GM12878 (cell line): ENCODE measurements around the gene PHF2. TPM values are rescaled to one million over a fixed set of nuclear protein-coding genes. Genes with fewer than 3 reads are reported as not detected.

Experiments
- ATAC-seq: fragments of 200-7000 bp; cut with Tn5 transposase; 3 replicates; pipeline ENCODE4 v1.9.1; 2020; ENCODE audit warnings: mild to moderate bottlenecking, moderate library complexity
- BruUV-seq: library from RNA; stranded (reverse); fragments of 400-500 nt; replicated peaks from 2 replicates; lab custom pipeline; 2021; lab: Mats Ljungman, UMichigan
- CTCF ChIA-PET: fragments of 300-600 bp; sonication (Branson Sonifier 250); formaldehyde crosslinking; extraction: SDS; loops from one replicate; lab custom pipeline; 2021; ENCODE audit warnings: inconsistent platforms; lab: Yijun Ruan, JAX
- POLR2A ChIA-PET: fragments of 350-600 bp; formaldehyde crosslinking; extraction: SDS; loops from one replicate; lab custom pipeline; 2021; ENCODE audit warnings: inconsistent platforms; lab: Charles Lee
- RAD21 ChIA-PET: fragments of 300-600 bp; sonication (Branson Sonifier 250); formaldehyde crosslinking; loops from one replicate; lab custom pipeline; 2023; ENCODE audit warnings: antibody characterized with exemption; ENCODE audit not compliant: unreplicated experiment; lab: Charles Lee
- SMC1A ChIA-PET: fragments of 300-600 bp; sonication (Branson Sonifier 250); formaldehyde crosslinking; loops from one replicate; lab custom pipeline; 2023; ENCODE audit not compliant: unreplicated experiment, uncharacterized antibody; lab: Charles Lee
- DNase-seq: peaks from one replicate; pipeline ENCODE4 v3.0.0-alpha.2; 2011; ENCODE audit warnings: low read depth, low spot score
- FAIRE-seq: peaks from 3 replicates; lab custom pipeline; 2011; peaks lifted over from hg19 to GRCh38; lab: Jason Lieb, UNC
- H2AFZ ChIP-seq: 2 replicates; pipeline ENCODE4 v1.6.0; 2011; ENCODE audit warnings: low read depth, low read length, control low read depth; ENCODE audit not compliant: control insufficient read depth
- H3K27ac ChIP-seq: 2 replicates; pipeline ENCODE4 v1.5.1; 2011; ENCODE audit warnings: control low read depth; ENCODE audit not compliant: control insufficient read depth, insufficient read depth
- H3K27me3 ChIP-seq, 2 experiments: replicated peaks in 1 of 2; 2 replicates each; pipeline versions ENCODE4 v1.6.0 to v1.6.1; 2011; ENCODE audit warnings: low read length in 1 of 2; ENCODE audit not compliant: control insufficient read depth in 2 of 2, insufficient read depth in 2 of 2
- H3K36me3 ChIP-seq, 2 experiments: 2 replicates each; pipeline ENCODE4 v1.5.1; 2011; ENCODE audit warnings: low read length in 1 of 2; ENCODE audit not compliant: control insufficient read depth in 2 of 2, insufficient read depth in 2 of 2
- H3K4me1 ChIP-seq: 2 replicates; pipeline ENCODE4 v1.6.1; 2011; ENCODE audit warnings: mild to moderate bottlenecking, low read length, moderate library complexity, mixed read lengths; ENCODE audit not compliant: control insufficient read depth, insufficient read depth
- H3K4me2 ChIP-seq: 2 replicates; pipeline ENCODE4 v1.6.0; 2011; ENCODE audit warnings: control low read depth; ENCODE audit not compliant: control insufficient read depth, insufficient read depth
- H3K4me3 ChIP-seq: fragments of 200-600 bp; sonication (generic); 2 replicates; pipeline ENCODE4 v1.5.1; 2016
- H3K79me2 ChIP-seq: 2 replicates; pipeline ENCODE4 v1.6.0; 2011; ENCODE audit warnings: low read length; ENCODE audit not compliant: control insufficient read depth, insufficient read depth
- H3K9ac ChIP-seq: 2 replicates; pipeline ENCODE4 v1.8.0; 2011; ENCODE audit warnings: low read length, control low read depth, mixed read lengths; ENCODE audit not compliant: control insufficient read depth, insufficient read depth
- H3K9me3 ChIP-seq: replicated peaks from 3 replicates; pipeline ENCODE4 v1.5.1; 2011; ENCODE audit warnings: mild to moderate bottlenecking, low read length; ENCODE audit not compliant: control insufficient read depth, insufficient read depth
- H4K20me1 ChIP-seq: 2 replicates; pipeline ENCODE4 v1.6.0; 2011; ENCODE audit not compliant: control insufficient read depth, insufficient read depth
- EGR1 ChIP-seq, 2 experiments: IDR thresholded peaks; 1 replicate in 1 of 2; 2 replicates in 1 of 2; pipeline ENCODE4 v1.6.1; 2011 to 2012; ENCODE audit warnings: low read depth in 2 of 2, low read length in 2 of 2, borderline replicate concordance in 1 of 2, mild to moderate bottlenecking in 1 of 2, moderate library complexity in 1 of 2
- MTA2 ChIP-seq: fragments of 450-650 bp; IDR thresholded peaks from 2 replicates; pipeline ENCODE4 v1.6.1; 2016; ENCODE audit warnings: low read depth, mild to moderate bottlenecking, moderate library complexity
- RBBP5 ChIP-seq: fragments of 200-600 bp; sonication (generic); conservative IDR thresholded peaks from 2 replicates; pipeline ENCODE4 v1.6.1; 2016
- SP1 ChIP-seq: IDR thresholded peaks from one replicate; pipeline ENCODE4 v1.6.1; 2011; ENCODE audit warnings: low read depth, low read length
- SREBF2 ChIP-seq: IDR thresholded peaks from 2 replicates; pipeline ENCODE4 v1.6.1; 2012; ENCODE audit warnings: mild to moderate bottlenecking, low read length
- ZNF207 ChIP-seq: fragments of 450-650 bp; IDR thresholded peaks from 2 replicates; pipeline ENCODE4 v1.6.1; 2014; ENCODE audit warnings: antibody characterized with exemption, mild to moderate bottlenecking, borderline replicate concordance
- WGBS: methylation state at CpG from one replicate; pipeline ENCODE4 v1.1.6; 2016; ENCODE audit warnings: low lambda C conversion rate; ENCODE audit not compliant: insufficient replicate concordance, insufficient coverage; ENCODE audit errors: missing lambda C conversion rate; 5-methylcytosine and 5-hydroxymethylcytosine counted together
- in situ Hi-C: fragments of 300-500 bp; cut with MboI; formaldehyde crosslinking; loops from 9 replicates; pipeline ENCODE4 v1.14.3; 2018; ENCODE audit warnings: mixed read lengths
- intact Hi-C: fragments of 100-400 bp; cut with micrococcal nuclease; formaldehyde crosslinking; loops from one replicate; pipeline ENCODE4 v1.14.2; 2022; ENCODE audit not compliant: unreplicated experiment
- polyA plus RNA-seq, 11 experiments: library from polyadenylated mRNA; depleted of rRNA in 4 of 11; unstranded in 6 of 11; stranded (reverse) in 5 of 11; fragments of >200 nt; fragmentation: Nextera tagmentation in 4 of 11; fragmentation: Illumina TruSeq in 1 of 11; extraction: Ambion mirVana in 4 of 11; extraction: Trizol in 1 of 11; gene quantifications; 1 replicate in 1 of 11; 2 replicates in 10 of 11; pipeline versions ENCODE4 v1.2.1 to v1.2.3, GENCODE V29; 2011 to 2016; ENCODE audit warnings: inconsistent platforms in 2 of 11, missing spikeins in 2 of 11, low read depth in 1 of 11
- total RNA-seq, 4 experiments: library from RNA; depleted of rRNA in 3 of 4; stranded (reverse); fragments of >200 nt in 3 of 4; fragmentation: Illumina TruSeq in 1 of 4; extraction: Trizol in 1 of 4; gene quantifications; 2 replicates each; pipeline versions ENCODE4 v1.2.1 to v1.2.3, GENCODE V29; 2013 to 2021
- TF ChIP-seq, protein P1 (sequence below): IDR thresholded peaks from 2 replicates; pipeline ENCODE4 v1.6.1; 2011; ENCODE audit warnings: mild to moderate bottlenecking, low read depth, low read length, moderate library complexity; ENCODE audit not compliant: insufficient replicate concordance

PHF2 gene
- total and polyA plus RNA-seq, 10 of the 15 experiments (the other 5 are each of a cell fraction or from before 2014, with no cell fraction given) = 0.34 to 13.3 (median 5.5) TPM

- TF ChIP-seq EGR1 (IDR thresholded peaks at IDR 0.05; ENCODE audit: borderline replicate concordance in 1 of 2, low read depth in 2 of 2, low read length in 2 of 2) (no peak), RBBP5 (no peak)
- TF ChIP-seq, all 136 proteins: peak for 0
Measured at GRCh38 chr9:93655621-93656425, 79.4 kb downstream of the PHF2 start (continued).

DNA sequence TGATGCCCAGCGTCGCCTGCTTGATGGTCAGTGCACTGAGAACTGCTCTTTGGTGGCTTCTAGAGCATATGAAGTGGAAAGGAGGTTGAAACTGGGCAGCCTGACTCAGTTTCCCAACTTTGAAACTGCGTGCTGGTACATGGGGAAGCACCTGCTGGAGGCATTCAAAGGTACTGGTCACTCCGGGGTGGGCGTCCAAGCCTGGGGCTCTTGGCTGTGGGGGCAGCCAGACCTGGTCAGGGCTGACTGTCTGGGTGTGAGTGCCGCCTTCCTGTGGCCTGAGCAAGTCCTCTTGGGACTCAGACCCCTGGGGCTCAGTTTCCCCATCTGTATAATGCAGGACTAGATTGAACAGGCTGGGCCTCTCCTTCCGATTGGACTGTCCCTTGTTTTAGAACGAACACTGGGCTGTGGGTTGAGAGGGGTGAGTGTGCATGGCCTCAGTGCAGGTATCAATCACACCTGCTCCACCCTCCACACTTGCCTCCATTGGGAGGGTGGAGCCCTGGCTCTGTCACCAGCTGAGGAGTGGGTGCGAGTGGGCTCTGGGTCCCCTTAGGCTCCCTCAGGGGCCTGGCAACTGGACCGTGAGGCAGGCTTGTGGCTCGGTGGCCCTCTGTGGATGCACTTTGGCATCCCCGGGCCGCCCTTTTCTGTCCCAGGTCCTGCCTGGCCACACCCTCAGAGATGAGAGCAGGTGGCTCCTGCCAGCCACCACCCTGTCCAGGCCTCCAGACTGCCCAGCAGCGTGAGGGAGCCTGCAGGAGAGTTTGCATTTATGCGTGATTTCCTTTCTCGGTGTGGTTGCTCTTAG lies 80.2 kb downstream of the PHF2 start:
- in situ Hi-C loops (no loop called here), intact Hi-C loops (no loop called here)
- Histone ChIP-seq H3K4me3 (no peak overlapping the region), H4K20me1 (no peaks in the 10 kb centered on the region), H3K4me1 (no peaks in the 10 kb centered on the region), H3K79me2 (no peaks in the 10 kb centered on the region), H3K4me2 (no peak overlapping the region), H3K9ac (no peak overlapping the region), H3K27ac (no peak overlapping the region), H3K36me3 (peaks cover 2% of the 10 kb centered on the region in 2 experiments; a peak in 3 of 4 replicates), H2AFZ (no peak overlapping the region), H3K27me3 (no peaks in the 10 kb centered on the region)
- no TSS peak for BruUV-seq
- FAIRE-seq = no peak
- ChIA-PET SMC1A (no interaction called here), POLR2A (no interaction called here), CTCF (no interaction called here)
- WGBS = 93% methylated on average over 16 of the region's 16 CpGs
- DNase-seq = no peak
- ATAC-seq = no peak
- TF ChIP-seq SREBF2 (no peak), MTA2 (no peak), SP1 (no peak), ZNF207 (no peak)
- TF ChIP-seq, protein P1, sequence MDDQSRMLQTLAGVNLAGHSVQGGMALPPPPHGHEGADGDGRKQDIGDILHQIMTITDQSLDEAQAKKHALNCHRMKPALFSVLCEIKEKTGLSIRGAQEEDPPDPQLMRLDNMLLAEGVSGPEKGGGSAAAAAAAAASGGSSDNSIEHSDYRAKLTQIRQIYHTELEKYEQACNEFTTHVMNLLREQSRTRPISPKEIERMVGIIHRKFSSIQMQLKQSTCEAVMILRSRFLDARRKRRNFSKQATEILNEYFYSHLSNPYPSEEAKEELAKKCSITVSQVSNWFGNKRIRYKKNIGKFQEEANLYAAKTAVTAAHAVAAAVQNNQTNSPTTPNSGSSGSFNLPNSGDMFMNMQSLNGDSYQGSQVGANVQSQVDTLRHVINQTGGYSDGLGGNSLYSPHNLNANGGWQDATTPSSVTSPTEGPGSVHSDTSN = no peak
- TF ChIP-seq, all 136 proteins: peak for 0
- RAD21 ChIA-PET = no interaction called here
- H3K9me3 ChIP-seq = no peaks in the 10 kb centered on the region
